Stomach (tissue), 4 donors: ENCODE measurements around the gene NR2F2.

Experiments
- EP300 ChIP-seq: sonication (generic); formaldehyde crosslinking; IDR thresholded peaks from one replicate; pipeline ENCODE4 v1.6.1; 2017; ENCODE audit warnings: antibody characterized with exemption
- POLR2AphosphoS5 ChIP-seq, 3 donors: sonication (generic); formaldehyde crosslinking; IDR thresholded peaks; one replicate each; pipeline ENCODE4 v1.6.1; 2016; ENCODE audit warnings: antibody characterized with exemption in 3 of 3
- TF ChIP-seq, protein P1 (sequence below), 7 experiments: fragments of 450-650 bp in 4 of 7; fragments of 200-600 bp in 3 of 7; sonication (generic) in 3 of 7; IDR thresholded peaks; one replicate each; pipeline ENCODE4 v1.5.1; 2016 to 2019; ENCODE audit warnings: antibody characterized with exemption in 7 of 7, control low read depth in 2 of 7, mild to moderate bottlenecking in 1 of 7

DNA sequence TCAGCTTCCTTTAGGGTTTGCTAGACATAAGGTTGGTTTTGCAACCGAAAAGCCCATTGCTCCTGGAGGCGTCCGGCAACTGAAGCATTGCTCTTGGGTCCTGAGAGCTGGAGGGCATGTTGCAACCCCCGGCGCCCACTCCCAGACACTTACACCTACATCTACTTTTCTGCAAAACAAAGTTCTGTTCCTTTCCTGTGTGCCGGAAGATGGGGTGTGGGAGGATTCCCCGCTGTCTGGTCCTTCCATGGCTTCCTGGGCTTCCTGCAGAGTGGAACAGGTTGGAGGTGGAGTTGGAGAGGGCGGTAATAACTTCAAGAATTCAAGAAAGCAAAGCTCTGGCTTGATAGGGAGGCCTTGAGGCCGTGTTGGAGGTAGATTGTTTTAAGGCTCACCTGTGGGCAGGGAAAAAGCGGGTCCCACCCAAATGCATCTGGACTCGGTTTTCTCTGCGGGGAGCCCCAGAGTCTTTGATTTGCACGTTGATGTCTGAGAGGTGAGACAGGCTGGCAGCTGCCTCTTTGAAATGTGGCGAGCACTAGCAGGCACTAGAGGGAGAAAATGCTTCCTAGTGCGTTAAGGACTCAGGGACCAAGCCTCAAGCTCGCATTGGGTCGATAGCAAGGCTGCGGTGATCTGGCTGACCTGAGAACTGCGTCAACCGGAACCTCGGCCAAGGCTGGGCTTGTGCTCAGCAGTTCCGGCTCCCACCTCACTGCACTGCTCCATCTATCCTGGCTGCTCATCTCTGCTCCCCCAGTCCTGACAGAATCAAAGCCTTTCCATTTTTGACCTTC lies 39.5 kb downstream of the NR2F2 start:
- TF ChIP-seq, protein P1, sequence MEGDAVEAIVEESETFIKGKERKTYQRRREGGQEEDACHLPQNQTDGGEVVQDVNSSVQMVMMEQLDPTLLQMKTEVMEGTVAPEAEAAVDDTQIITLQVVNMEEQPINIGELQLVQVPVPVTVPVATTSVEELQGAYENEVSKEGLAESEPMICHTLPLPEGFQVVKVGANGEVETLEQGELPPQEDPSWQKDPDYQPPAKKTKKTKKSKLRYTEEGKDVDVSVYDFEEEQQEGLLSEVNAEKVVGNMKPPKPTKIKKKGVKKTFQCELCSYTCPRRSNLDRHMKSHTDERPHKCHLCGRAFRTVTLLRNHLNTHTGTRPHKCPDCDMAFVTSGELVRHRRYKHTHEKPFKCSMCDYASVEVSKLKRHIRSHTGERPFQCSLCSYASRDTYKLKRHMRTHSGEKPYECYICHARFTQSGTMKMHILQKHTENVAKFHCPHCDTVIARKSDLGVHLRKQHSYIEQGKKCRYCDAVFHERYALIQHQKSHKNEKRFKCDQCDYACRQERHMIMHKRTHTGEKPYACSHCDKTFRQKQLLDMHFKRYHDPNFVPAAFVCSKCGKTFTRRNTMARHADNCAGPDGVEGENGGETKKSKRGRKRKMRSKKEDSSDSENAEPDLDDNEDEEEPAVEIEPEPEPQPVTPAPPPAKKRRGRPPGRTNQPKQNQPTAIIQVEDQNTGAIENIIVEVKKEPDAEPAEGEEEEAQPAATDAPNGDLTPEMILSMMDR (IDR thresholded peaks at IDR 0.05): no peak
- TF ChIP-seq EP300 (no peak), POLR2AphosphoS5 (IDR thresholded peaks at IDR 0.05) (no peak)
